Stomach (tissue), 4 donors: ENCODE measurements around the gene ABCA7.

Experiments used
- CTCF ChIP-seq, 7 experiments: fragments of 450-650 bp in 4 of 7; fragments of 200-600 bp in 3 of 7; sonication (generic) in 3 of 7; IDR thresholded peaks; one replicate each; pipeline ENCODE4 v1.5.1; 2016 to 2019; ENCODE audit warnings: antibody characterized with exemption in 7 of 7, control low read depth in 2 of 7, mild to moderate bottlenecking in 1 of 7
- POLR2A ChIP-seq, 4 donors: fragments of 450-650 bp; IDR thresholded peaks; one replicate each; pipeline ENCODE4 v1.6.1; 2016; ENCODE audit warnings: antibody characterized with exemption in 4 of 4, control low read depth in 2 of 4, mild to moderate bottlenecking in 1 of 4, moderate library complexity in 1 of 4
- POLR2AphosphoS5 ChIP-seq, 3 donors: sonication (generic); formaldehyde crosslinking; IDR thresholded peaks; one replicate each; pipeline ENCODE4 v1.6.1; 2016; ENCODE audit warnings: antibody characterized with exemption in 3 of 3

GRCh38 chr19:1042689-1043511 lies 3.0 kb downstream of the ABCA7 start:
- TF ChIP-seq CTCF (IDR thresholded peaks at IDR 0.05) (no peak), POLR2AphosphoS5 (IDR thresholded peaks at IDR 0.05) (no peak), POLR2A (IDR thresholded peaks at IDR 0.05) (no peak)
